HG03521 (cell line): ENCODE data around the gene HHIP.
A peak's percentile ranks its signal among the peaks of the same experiment; 100 is the strongest.

Experiments used
- ATAC-seq: cut with Tn5 transposase; IDR thresholded peaks from one replicate; pipeline ENCODE4 v1.9.1; 2021; ENCODE audit warnings: mild to moderate bottlenecking, moderate library complexity; ENCODE audit not compliant: unreplicated experiment

The HHIP gene

GRCh38 chr4:144705601-144706590 lies 59.9 kb downstream of the HHIP start:
- no peak for ATAC-seq

GRCh38 chr4:144709159-144709558 lies 63.2 kb downstream of the HHIP start:
- ATAC-seq, result no peak

- ATAC-seq, result no peak
Observed at GRCh38 chr4:144709793-144710525, 64.0 kb downstream of the HHIP start.

GRCh38 chr4:144710526-144710912 lies 64.6 kb downstream of the HHIP start:
- no peak for ATAC-seq

- no peak for ATAC-seq
Observed at GRCh38 chr4:144711700-144712456, 65.9 kb downstream of the HHIP start.

GRCh38 chr4:144712775-144713174 lies 66.8 kb downstream of the HHIP start:
- no peak for ATAC-seq

- ATAC-seq, result no peak
Observed at GRCh38 chr4:144714166-144714565, 68.2 kb downstream of the HHIP start.

- peak; percentile 46 for ATAC-seq
Observed at GRCh38 chr4:144715230-144715629, 69.3 kb downstream of the HHIP start.

- no peak for ATAC-seq
Observed at GRCh38 chr4:144716778-144717177, 70.8 kb downstream of the HHIP start.

- ATAC-seq, result no peak
Observed at GRCh38 chr4:144718958-144719512, 73.1 kb downstream of the HHIP start.

- no peak for ATAC-seq
Observed at GRCh38 chr4:144720491-144720890, 74.5 kb downstream of the HHIP start.

- ATAC-seq, result no peak
Observed at GRCh38 chr4:144721994-144722393, 76.0 kb downstream of the HHIP start.

- ATAC-seq, result no peak
Observed at GRCh38 chr4:144723471-144723870, 77.5 kb downstream of the HHIP start.

GRCh38 chr4:144729175-144729574 lies 83.2 kb downstream of the HHIP start:
- no peak for ATAC-seq

GRCh38 chr4:144732584-144733428 lies 86.8 kb downstream of the HHIP start:
- no peak for ATAC-seq

GRCh38 chr4:144733566-144733965 lies 87.6 kb downstream of the HHIP start:
- no peak for ATAC-seq

- no peak for ATAC-seq
Observed at GRCh38 chr4:144734522-144734921, 88.6 kb downstream of the HHIP start.

GRCh38 chr4:144738649-144739048 lies 92.7 kb downstream of the HHIP start:
- no peak for ATAC-seq

- no peak for ATAC-seq
Observed at GRCh38 chr4:144739511-144740033, 93.6 kb downstream of the HHIP start.

- ATAC-seq, result no peak
Observed at GRCh38 chr4:144740316-144740715, 94.4 kb downstream of the HHIP start.
